ENCODE data around the gene SMCO1. TPM values are rescaled to one million over a fixed set of nuclear protein-coding genes. Genes with fewer than 3 reads are reported as not detected.
"Not testable (repeated sequence)": the region's sequence is repeated elsewhere in the genome, so short reads cannot be mapped to it uniquely, and the experiment has no call there.

The SMCO1 gene
- total and polyA plus RNA-seq, 2 experiments from 2014 or later = not detected

DNA sequence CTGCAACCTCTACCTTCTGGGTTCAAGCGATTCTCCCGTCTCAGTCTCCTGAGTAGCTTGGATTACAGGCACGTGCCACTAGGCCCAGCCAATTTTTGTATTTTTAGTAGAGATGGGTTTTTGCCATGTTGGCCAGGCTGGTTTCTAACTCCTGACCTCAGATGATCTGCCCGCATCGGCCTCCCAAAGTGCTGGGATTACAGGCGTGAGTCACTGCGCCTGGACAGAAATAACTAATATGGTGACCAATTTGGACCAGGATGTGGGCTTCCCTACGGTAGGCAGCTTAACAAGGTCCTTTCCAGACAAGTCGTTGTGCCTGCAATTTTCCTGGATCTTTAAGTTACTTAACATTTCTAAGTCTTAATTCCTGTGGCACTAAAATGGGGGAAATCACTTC, 38.4 kb upstream of the SMCO1 start:
- no peak overlapping the region for H3K27ac ChIP-seq
- no peaks in the 10 kb centered on the region for H4K20me1 ChIP-seq (ENCODE audit: insufficient read depth, poor library complexity, severe bottlenecking)
- no peaks in the 10 kb centered on the region for H3K79me2 ChIP-seq
- H3K4me2 ChIP-seq = no peak overlapping the region
- TF ChIP-seq EZH2 (IDR thresholded peaks at IDR 0.05; ENCODE audit: borderline replicate concordance) (no peak), CTCF (IDR thresholded peaks at IDR 0.05; ENCODE audit: poor library complexity) (no peak), EZH2phosphoT487 (IDR thresholded peaks at IDR 0.05; ENCODE audit: low read depth, severe bottlenecking, unreplicated experiment) (no peak)
- no peaks in the 10 kb centered on the region for H3K4me1 ChIP-seq (ENCODE audit: insufficient read depth)
- no peak overlapping the region for H2AFZ ChIP-seq
- H3K36me3 ChIP-seq (replicated peaks; ENCODE audit: insufficient read depth, low read depth) = no peaks in the 10 kb centered on the region
- WGBS (ENCODE audit: low lambda C conversion rate, missing lambda C conversion rate) = 98% methylated on average over 9 of the region's 9 CpGs
- H3K9me2 ChIP-seq (replicated peaks; ENCODE audit: insufficient read depth) = no peaks in the 10 kb centered on the region
- no peaks in the 10 kb centered on the region for H3K27me3 ChIP-seq
- H3K9me3 ChIP-seq (ENCODE audit: low read depth) = no peaks in the 10 kb centered on the region
- no peak for DNase-seq (ENCODE audit: low spot score)
- no peak overlapping the region for H3K4me3 ChIP-seq

DNA sequence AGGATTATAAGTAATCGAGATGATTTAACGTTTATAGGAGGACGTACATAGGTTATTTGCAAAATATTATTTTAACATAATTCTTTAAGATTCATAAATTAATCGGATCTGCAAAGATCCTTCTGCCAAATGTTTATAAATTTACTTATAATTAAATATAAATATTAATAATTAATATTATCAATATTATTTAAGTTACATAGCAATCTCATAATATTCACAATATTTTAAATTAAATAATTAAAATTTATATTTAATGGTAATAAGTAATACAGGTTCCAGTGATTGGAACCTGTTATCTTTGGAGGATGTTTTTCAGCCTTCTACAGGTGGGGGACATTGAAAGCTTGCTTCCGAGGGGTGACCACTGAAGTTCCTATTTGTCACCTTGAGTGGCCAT, 37.1 kb upstream of the SMCO1 start:
- no peak overlapping the region for H2AFZ ChIP-seq
- no peaks in the 10 kb centered on the region for H3K4me1 ChIP-seq (ENCODE audit: insufficient read depth)
- no peaks in the 10 kb centered on the region for H3K79me2 ChIP-seq
- no peak overlapping the region for H3K4me2 ChIP-seq
- no peaks in the 10 kb centered on the region for H4K20me1 ChIP-seq (ENCODE audit: insufficient read depth, poor library complexity, severe bottlenecking)
- H3K9me3 ChIP-seq (ENCODE audit: low read depth) = no peaks in the 10 kb centered on the region
- TF ChIP-seq EZH2 (IDR thresholded peaks at IDR 0.05; ENCODE audit: borderline replicate concordance) (no peak), CTCF (IDR thresholded peaks at IDR 0.05; ENCODE audit: poor library complexity) (no peak), EZH2phosphoT487 (IDR thresholded peaks at IDR 0.05; ENCODE audit: low read depth, severe bottlenecking, unreplicated experiment) (no peak)
- no peaks in the 10 kb centered on the region for H3K9me2 ChIP-seq (replicated peaks; ENCODE audit: insufficient read depth)
- H3K27me3 ChIP-seq = no peaks in the 10 kb centered on the region
- DNase-seq (ENCODE audit: low spot score) = no peak
- no peak overlapping the region for H3K27ac ChIP-seq
- no peaks in the 10 kb centered on the region for H3K36me3 ChIP-seq (replicated peaks; ENCODE audit: insufficient read depth, low read depth)
- 97% methylated on average over 5 of the region's 5 CpGs for WGBS (ENCODE audit: low lambda C conversion rate, missing lambda C conversion rate)
- H3K4me3 ChIP-seq = no peak overlapping the region

DNA sequence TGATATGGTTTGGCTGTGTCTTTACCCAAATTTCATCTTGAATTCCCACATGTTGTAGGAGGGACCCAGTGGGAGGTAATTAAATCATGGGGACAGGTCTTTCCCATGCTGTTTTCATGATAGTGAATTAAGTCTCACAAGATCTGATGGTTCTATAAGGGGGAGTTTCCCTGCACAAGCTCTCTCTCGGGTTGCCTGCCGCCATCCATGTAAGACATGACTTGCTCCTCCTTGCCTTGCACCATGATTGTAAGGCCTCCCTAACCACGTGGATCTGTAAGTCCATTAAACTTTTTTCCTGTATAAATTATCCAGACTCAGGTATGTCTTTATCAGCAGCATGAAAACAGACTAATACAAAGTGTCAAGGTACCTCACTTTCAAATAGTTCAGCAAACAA, 35.0 kb upstream of the SMCO1 start:
- not testable (repeated sequence) for H3K27me3 ChIP-seq; H3K79me2 ChIP-seq; H3K4me1 ChIP-seq (ENCODE audit: insufficient read depth); DNase-seq (ENCODE audit: low spot score); H3K27ac ChIP-seq; H3K4me2 ChIP-seq; H3K9me3 ChIP-seq (ENCODE audit: low read depth); H4K20me1 ChIP-seq (ENCODE audit: insufficient read depth, poor library complexity, severe bottlenecking); H3K36me3 ChIP-seq (replicated peaks; ENCODE audit: insufficient read depth, low read depth); H3K4me3 ChIP-seq; H3K9me2 ChIP-seq (replicated peaks; ENCODE audit: insufficient read depth); H2AFZ ChIP-seq
- WGBS (ENCODE audit: low lambda C conversion rate, missing lambda C conversion rate) = 89% methylated on average over 3 of the region's 3 CpGs

DNA sequence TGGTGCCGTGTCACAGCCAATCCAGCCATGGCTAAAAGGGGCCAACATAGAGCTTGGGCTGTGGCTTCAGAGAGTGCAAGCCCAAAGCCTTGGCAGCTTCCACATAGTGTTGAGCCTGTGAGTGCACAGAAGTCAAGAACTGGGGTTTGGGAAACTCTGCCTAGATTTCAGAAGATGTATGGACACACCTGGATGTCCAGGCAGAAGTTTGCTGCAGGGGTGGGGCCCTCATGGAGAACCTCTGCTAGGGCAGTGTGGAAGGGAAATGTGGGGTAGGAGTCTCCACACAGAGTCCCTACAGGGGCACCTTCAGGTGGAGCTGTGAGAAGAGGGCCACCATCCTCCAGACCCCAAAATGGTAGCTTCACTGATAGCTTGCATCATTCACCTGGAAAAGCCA, 34.2 kb upstream of the SMCO1 start:
- not testable (repeated sequence) for H4K20me1 ChIP-seq (ENCODE audit: insufficient read depth, poor library complexity, severe bottlenecking); H3K4me1 ChIP-seq (ENCODE audit: insufficient read depth); H3K4me3 ChIP-seq; H3K27ac ChIP-seq; H3K9me3 ChIP-seq (ENCODE audit: low read depth); H3K36me3 ChIP-seq (replicated peaks; ENCODE audit: insufficient read depth, low read depth); DNase-seq (ENCODE audit: low spot score); H3K4me2 ChIP-seq; H3K27me3 ChIP-seq; H2AFZ ChIP-seq; H3K9me2 ChIP-seq (replicated peaks; ENCODE audit: insufficient read depth); H3K79me2 ChIP-seq
- 93% methylated on average over 1 of the region's 1 CpG for WGBS (ENCODE audit: low lambda C conversion rate, missing lambda C conversion rate)

- no peaks in the 10 kb centered on the region for H3K27me3 ChIP-seq
- H4K20me1 ChIP-seq (ENCODE audit: insufficient read depth, poor library complexity, severe bottlenecking) = no peaks in the 10 kb centered on the region
- H3K27ac ChIP-seq = no peak overlapping the region
- H2AFZ ChIP-seq = no peak overlapping the region
- H3K4me2 ChIP-seq = no peak overlapping the region
- no peaks in the 10 kb centered on the region for H3K36me3 ChIP-seq (replicated peaks; ENCODE audit: insufficient read depth, low read depth)
- no peaks in the 10 kb centered on the region for H3K9me2 ChIP-seq (replicated peaks; ENCODE audit: insufficient read depth)
- H3K9me3 ChIP-seq (ENCODE audit: low read depth) = no peaks in the 10 kb centered on the region
- no peak for DNase-seq (ENCODE audit: low spot score)
- no peaks in the 10 kb centered on the region for H3K79me2 ChIP-seq
- no peak for TF ChIP-seq EZH2phosphoT487 (IDR thresholded peaks at IDR 0.05; ENCODE audit: low read depth, severe bottlenecking, unreplicated experiment)
- no peak for TF ChIP-seq EZH2 (IDR thresholded peaks at IDR 0.05; ENCODE audit: borderline replicate concordance)
- TF ChIP-seq CTCF (IDR thresholded peaks at IDR 0.05; ENCODE audit: poor library complexity) = no peak
- H3K4me1 ChIP-seq (ENCODE audit: insufficient read depth) = no peaks in the 10 kb centered on the region
- WGBS (ENCODE audit: low lambda C conversion rate, missing lambda C conversion rate) = 94% methylated on average over 2 of the region's 2 CpGs
- no peak overlapping the region for H3K4me3 ChIP-seq
These were observed 31.9 kb upstream of the SMCO1 start for GRCh38 chr3:196547067-196547466.

Data from hepatocyte (in vitro differentiated cells).